GM18505 (cell line): ENCODE results near the gene FRMD7.

Experiments
- ATAC-seq: cut with Tn5 transposase; IDR thresholded peaks from one replicate; pipeline ENCODE4 v1.9.1; 2021; ENCODE audit not compliant: unreplicated experiment
- POLR2A ChIP-seq: IDR thresholded peaks from 4 replicates; pipeline ENCODE4 v1.6.1; 2011; ENCODE audit warnings: borderline replicate concordance; ENCODE audit not compliant: insufficient read depth, insufficient read length; ENCODE audit errors: extremely low read depth

FRMD7 gene

GRCh38 chrX:132037479-132037993 is 90.3 kb downstream of the FRMD7 start:
- no peak for ATAC-seq
- TF ChIP-seq POLR2A, result no peak

- ATAC-seq, result no peak
- no peak for TF ChIP-seq POLR2A
Measured at GRCh38 chrX:132034648-132035047, 93.2 kb downstream of the FRMD7 start.

- ATAC-seq, result no peak
Measured at GRCh38 chrX:132033166-132033565, 94.7 kb downstream of the FRMD7 start.

GRCh38 chrX:132031867-132032266 is 96.0 kb downstream of the FRMD7 start:
- TF ChIP-seq POLR2A, result no peak
- no peak for ATAC-seq

More at GRCh38 chrX:132033166-132033565, 94.7 kb downstream of the FRMD7 start:
- TF ChIP-seq POLR2A, result no peak

- no peak for TF ChIP-seq POLR2A
- no peak for ATAC-seq
Measured at GRCh38 chrX:132030264-132030663, 97.6 kb downstream of the FRMD7 start.
